RPMI7951 (cell line): ENCODE measurements around the gene PDZD11. TPM values are rescaled to one million over a fixed set of nuclear protein-coding genes. Genes with fewer than 3 reads are reported as not detected.
A peak's percentile ranks its signal among the peaks of the same experiment; 100 is the strongest.
"Not testable (repeated sequence)": the region's sequence is repeated elsewhere in the genome, so short reads cannot be mapped to it uniquely, and the experiment has no call there.

Experiments
- DNase-seq: peaks from one replicate; pipeline ENCODE4 v3.0.0-alpha.2; 2012; ENCODE audit warnings: low read depth
- total RNA-seq: library from RNA; depleted of rRNA; stranded (reverse); fragments of >200 nt; shearing (Covaris generic); gene quantifications from 2 replicates; pipeline ENCODE4 v1.2.3, GENCODE V29; 2014; rRNA removed

The PDZD11 gene
- 162 and 186 TPM in 2 replicates for total RNA-seq

GRCh38 chrX:70289793-70290770 lies at the start of gene PDZD11, which contains the start of gene KIF4A:
Gene PDZD11, minus strand, starts transcription at chrX:70289927. Its CDS starts 586 bp downstream, at chrX:70289341.
Gene KIF4A, plus strand, starts transcription at chrX:70290104. Its CDS starts 355 bp downstream, at chrX:70290459.
- peak; percentile 88 for DNase-seq

GRCh38 chrX:70338290-70338689 lies 48.6 kb upstream of the PDZD11 start:
- DNase-seq, result no peak

GRCh38 chrX:70336767-70337166 lies 47.0 kb upstream of the PDZD11 start:
- DNase-seq, result no peak

- no peak for DNase-seq
Measured at GRCh38 chrX:70332600-70332999, 42.9 kb upstream of the PDZD11 start.

GRCh38 chrX:70331161-70331560 lies 41.4 kb upstream of the PDZD11 start:
- DNase-seq, result no peak

GRCh38 chrX:70324326-70324725 lies 34.6 kb upstream of the PDZD11 start:
- DNase-seq, result no peak

GRCh38 chrX:70323628-70324027 lies 33.9 kb upstream of the PDZD11 start:
- DNase-seq, result not testable (repeated sequence)

GRCh38 chrX:70322784-70323183 lies 33.1 kb upstream of the PDZD11 start:
- DNase-seq, result no peak

GRCh38 chrX:70313503-70313902 lies 23.8 kb upstream of the PDZD11 start:
- DNase-seq, result peak; percentile 77

- peak; percentile 40 for DNase-seq
Measured at GRCh38 chrX:70301716-70302115, 12.0 kb upstream of the PDZD11 start.

GRCh38 chrX:70293621-70294020 lies 3.9 kb upstream of the PDZD11 start:
- no peak for DNase-seq

- DNase-seq, result no peak
Measured at GRCh38 chrX:70292788-70293187, 3.1 kb upstream of the PDZD11 start.

GRCh38 chrX:70289168-70289792 lies 447 bp downstream of the PDZD11 start:
- peak; percentile 13 for DNase-seq

GRCh38 chrX:70281951-70282350 lies 7.8 kb downstream of the PDZD11 start, which contains the start of gene RAB41:
Gene RAB41, plus strand, starts transcription at chrX:70282172. Its CDS starts 46 bp downstream, at chrX:70282218.
- no peak for DNase-seq

- no peak for DNase-seq
Measured at GRCh38 chrX:70280573-70280972, 9.2 kb downstream of the PDZD11 start.

GRCh38 chrX:70279081-70279480 lies 10.6 kb downstream of the PDZD11 start:
- DNase-seq, result no peak

- not testable (repeated sequence) for DNase-seq
Measured at GRCh38 chrX:70274029-70274428, 15.7 kb downstream of the PDZD11 start.

- DNase-seq, result no peak
Measured at GRCh38 chrX:70268034-70268433, 21.7 kb downstream of the PDZD11 start, which contains the start of gene ARR3. Gene ARR3, plus strand, starts transcription at chrX:70268334. Its CDS starts 1,052 bp downstream, at chrX:70269386.

GRCh38 chrX:70264784-70265183 lies 24.9 kb downstream of the PDZD11 start:
- DNase-seq, result peak; percentile 7

GRCh38 chrX:70262952-70263567 lies 26.7 kb downstream of the PDZD11 start:
- DNase-seq, result peak; percentile 40

- DNase-seq, result no peak
Measured at GRCh38 chrX:70260104-70260503, 29.6 kb downstream of the PDZD11 start, which contains the start of gene P2RY4. Gene P2RY4, minus strand, starts transcription at chrX:70260204. Its CDS starts 580 bp downstream, at chrX:70259624.
